GM20000 (cell line): ENCODE data around the gene TRIM25.
A peak's percentile ranks its signal among the peaks of the same experiment; 100 is the strongest.
"Not testable (repeated sequence)": the region's sequence is repeated elsewhere in the genome, so short reads cannot be mapped to it uniquely, and the experiment has no call there.

Experiments used
- DNase-seq: peaks from one replicate; pipeline ENCODE4 v3.0.0; 2012; ENCODE audit warnings: low spot score
- TF ChIP-seq, protein P1 (sequence below): IDR thresholded peaks from 2 replicates; pipeline ENCODE4 v1.5.1; 2012; ENCODE audit warnings: mild to moderate bottlenecking, control low read depth; ENCODE audit errors: extremely low read depth, missing control alignments

TRIM25 gene

DNA sequence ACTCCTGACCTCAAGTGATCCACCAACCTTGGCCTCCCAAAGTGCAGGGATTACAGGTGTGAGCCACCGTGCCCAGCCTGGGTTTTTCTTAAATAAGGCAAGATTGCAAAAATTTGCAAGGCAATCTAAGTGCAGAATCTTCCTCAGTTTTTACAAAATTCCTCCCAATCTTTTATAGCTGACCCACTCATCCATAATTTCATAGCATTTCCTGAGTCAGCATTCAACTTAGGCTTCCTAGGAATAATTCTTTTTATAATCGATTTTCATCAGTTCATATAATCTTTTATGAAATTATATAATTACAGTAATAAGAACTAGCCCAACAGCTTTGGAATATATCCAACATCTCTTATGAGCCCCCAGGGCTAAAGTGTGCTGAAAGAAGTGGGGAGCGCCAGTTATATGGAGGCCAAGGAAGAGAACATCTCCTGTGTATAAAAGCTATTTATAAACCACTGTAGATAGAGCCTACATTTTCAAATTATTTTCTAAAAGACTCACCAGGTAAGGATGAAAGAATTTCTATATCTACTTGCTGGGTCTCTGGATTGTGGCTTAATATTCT, 32.2 kb upstream of the TRIM25 start:
- no peak for DNase-seq
- TF ChIP-seq, protein P1, sequence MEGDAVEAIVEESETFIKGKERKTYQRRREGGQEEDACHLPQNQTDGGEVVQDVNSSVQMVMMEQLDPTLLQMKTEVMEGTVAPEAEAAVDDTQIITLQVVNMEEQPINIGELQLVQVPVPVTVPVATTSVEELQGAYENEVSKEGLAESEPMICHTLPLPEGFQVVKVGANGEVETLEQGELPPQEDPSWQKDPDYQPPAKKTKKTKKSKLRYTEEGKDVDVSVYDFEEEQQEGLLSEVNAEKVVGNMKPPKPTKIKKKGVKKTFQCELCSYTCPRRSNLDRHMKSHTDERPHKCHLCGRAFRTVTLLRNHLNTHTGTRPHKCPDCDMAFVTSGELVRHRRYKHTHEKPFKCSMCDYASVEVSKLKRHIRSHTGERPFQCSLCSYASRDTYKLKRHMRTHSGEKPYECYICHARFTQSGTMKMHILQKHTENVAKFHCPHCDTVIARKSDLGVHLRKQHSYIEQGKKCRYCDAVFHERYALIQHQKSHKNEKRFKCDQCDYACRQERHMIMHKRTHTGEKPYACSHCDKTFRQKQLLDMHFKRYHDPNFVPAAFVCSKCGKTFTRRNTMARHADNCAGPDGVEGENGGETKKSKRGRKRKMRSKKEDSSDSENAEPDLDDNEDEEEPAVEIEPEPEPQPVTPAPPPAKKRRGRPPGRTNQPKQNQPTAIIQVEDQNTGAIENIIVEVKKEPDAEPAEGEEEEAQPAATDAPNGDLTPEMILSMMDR: no peak

GRCh38 chr17:56943505-56944125, 29.8 kb upstream of the TRIM25 start:
- DNase-seq: no peak
- TF ChIP-seq, protein P1: no peak

DNA sequence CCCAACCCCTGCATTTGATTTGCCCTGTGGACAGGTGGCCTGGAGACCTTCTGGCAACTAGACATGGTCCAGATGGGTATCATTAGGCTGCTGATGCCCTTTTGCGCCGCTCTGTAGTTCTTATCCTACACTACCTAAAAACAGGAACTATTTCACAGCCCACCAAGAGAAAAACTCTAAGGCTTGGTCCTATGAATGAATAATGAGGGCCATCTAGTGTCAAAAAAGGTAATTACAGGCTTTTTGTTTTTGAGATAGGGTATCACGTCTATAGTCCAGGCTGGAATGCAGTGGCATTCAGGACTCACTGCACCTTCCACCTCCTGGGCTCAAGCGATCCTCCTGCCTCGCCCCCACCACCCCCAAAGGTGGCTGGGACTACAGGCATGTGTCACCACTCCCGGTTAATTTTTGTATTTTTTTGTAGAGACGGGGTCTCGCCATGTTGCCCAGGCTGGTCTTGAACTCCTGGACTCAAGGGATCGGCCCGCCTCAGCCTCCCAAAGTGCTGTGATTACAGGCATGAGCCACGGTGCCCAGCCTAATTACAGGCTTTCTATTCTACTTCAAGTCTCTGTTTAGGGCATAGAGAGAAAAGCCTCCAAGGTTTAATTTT, 26.1 kb upstream of the TRIM25 start:
- TF ChIP-seq, protein P1: peak; percentile 41
- DNase-seq: peak; percentile 64

DNA sequence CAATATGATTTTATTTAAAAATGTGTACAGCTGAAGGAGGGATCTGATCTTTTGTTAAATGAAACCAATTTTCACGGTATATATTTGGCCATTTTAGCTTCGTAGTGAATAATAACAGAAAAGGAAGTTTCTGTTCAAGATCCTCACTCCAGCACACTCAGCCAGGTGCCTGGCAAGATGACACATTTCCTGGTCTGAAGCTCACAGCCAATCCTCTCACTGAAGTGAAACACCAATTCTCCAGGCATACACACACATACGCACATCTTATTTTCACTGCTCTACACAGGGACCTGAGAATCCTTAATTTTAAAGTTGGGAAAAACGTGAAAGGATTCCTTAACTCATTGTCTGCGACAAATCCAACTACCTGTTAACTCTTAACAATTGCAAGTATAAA, 24.4 kb upstream of the TRIM25 start:
- DNase-seq: not testable (repeated sequence)

DNA sequence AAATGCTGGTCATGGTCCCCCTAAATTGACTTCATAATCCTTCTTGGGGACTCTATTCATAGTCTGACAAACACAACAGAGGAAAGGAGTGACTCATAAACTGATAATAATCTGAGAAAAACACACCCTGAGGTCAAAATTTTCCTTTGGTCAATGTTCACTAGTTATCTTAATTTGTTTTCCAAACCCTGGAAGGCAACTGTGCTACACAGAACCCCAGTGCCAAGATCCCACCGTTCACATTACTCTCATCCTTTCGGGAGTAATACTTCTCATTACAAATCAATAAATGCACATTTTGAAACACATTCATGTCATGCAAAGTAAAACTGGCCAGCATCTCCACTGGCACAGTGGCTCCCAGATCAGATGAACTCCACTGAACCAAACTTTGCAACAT, 23.8 kb upstream of the TRIM25 start:
- TF ChIP-seq, protein P1: no peak
- DNase-seq: no peak

DNA sequence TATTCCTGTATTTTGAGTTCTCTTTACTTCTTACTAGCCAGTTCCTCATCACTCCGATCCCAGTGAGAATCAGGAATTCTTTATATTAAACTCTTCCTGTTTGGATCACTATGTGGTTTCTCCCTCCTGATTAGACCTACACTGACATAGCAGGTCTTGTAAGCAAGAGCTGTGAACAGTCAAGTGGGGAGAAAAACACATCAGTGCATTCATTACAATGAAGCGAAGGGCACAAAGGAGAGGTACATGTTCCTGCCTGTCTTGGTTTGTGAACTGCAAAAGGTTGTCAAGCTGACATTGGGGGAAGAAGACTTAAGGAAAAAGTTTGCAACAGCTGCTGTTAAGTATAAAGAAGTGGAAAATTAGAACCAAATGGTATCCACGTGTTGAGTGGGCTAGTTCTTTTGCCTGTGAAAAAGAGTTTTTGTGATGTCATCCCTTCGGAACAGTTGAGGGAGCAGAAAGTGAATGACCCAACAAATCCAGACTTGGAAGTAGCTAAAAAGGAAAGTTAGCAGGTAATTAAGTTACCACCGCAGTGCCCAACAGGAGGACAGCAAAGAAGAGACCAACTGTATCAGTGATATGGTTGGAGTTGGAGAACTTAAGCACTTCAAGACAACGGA, 23.0 kb upstream of the TRIM25 start:
- TF ChIP-seq, protein P1: no peak
- DNase-seq: no peak

GRCh38 chr17:56935461-56935860, 21.6 kb upstream of the TRIM25 start:
- DNase-seq: no peak
- TF ChIP-seq, protein P1: no peak
